NCI-H1105 treated with DMSO at 0.1 percent for 48 hours (cell line): ENCODE results near the gene TP53I13.

Experiments used
- DNase-seq: peaks from one replicate; lab custom pipeline; 2025; lab: John Stamatoyannopoulos, UW

The TP53I13 gene

GRCh38 chr17:29581583-29582253 is 13.2 kb downstream of the TP53I13 start:
- DNase-seq: peak; percentile 47

- DNase-seq: no peak
Measured at GRCh38 chr17:29582254-29582765, 13.8 kb downstream of the TP53I13 start.

- DNase-seq: no peak
Measured at GRCh38 chr17:29582772-29583171, 14.3 kb downstream of the TP53I13 start.

GRCh38 chr17:29583324-29584248 is 15.1 kb downstream of the TP53I13 start:
- DNase-seq: peak; percentile 58

GRCh38 chr17:29584452-29585079 is 16.1 kb downstream of the TP53I13 start:
- DNase-seq: no peak

- no peak for DNase-seq
Measured at GRCh38 chr17:29585080-29585751, 16.7 kb downstream of the TP53I13 start.

GRCh38 chr17:29586676-29587469 is 18.4 kb downstream of the TP53I13 start:
- DNase-seq: no peak

- no peak for DNase-seq
Measured at GRCh38 chr17:29587591-29587990, 19.1 kb downstream of the TP53I13 start.

GRCh38 chr17:29588017-29588561 is 19.6 kb downstream of the TP53I13 start:
- no peak for DNase-seq

GRCh38 chr17:29588562-29589411 is 20.3 kb downstream of the TP53I13 start:
- DNase-seq: peak; percentile 23

GRCh38 chr17:29589524-29590410 is 21.3 kb downstream of the TP53I13 start, which contains the start of gene GIT1:
Gene GIT1, minus strand, starts transcription at chr17:29589648. Its CDS starts 270 bp downstream, at chr17:29589378.
- DNase-seq: peak; percentile 68

GRCh38 chr17:29590411-29591145 is 22.1 kb downstream of the TP53I13 start:
- DNase-seq: peak; percentile 60

- DNase-seq: peak; percentile 73
Measured at GRCh38 chr17:29591146-29591736, 22.7 kb downstream of the TP53I13 start.

GRCh38 chr17:29591737-29592608 is 23.5 kb downstream of the TP53I13 start:
- DNase-seq: peak; percentile 89

- DNase-seq: peak; percentile 75
Measured at GRCh38 chr17:29592850-29593551, 24.5 kb downstream of the TP53I13 start, which contains the start of gene ANKRD13B. Gene ANKRD13B, plus strand, starts transcription at chr17:29593132. Its CDS starts 490 bp downstream, at chr17:29593622.
